Tibial nerve (tissue), 4 donors: ENCODE measurements around the gene NDEL1. TPM values are rescaled to one million over a fixed set of nuclear protein-coding genes. Genes with fewer than 3 reads are reported as not detected.

ENCODE experiments used
- DNase-seq, 2 donors: peaks; one replicate each; pipeline ENCODE4 v3.0.0-alpha.2; 2019; ENCODE audit warnings: low spot score in 2 of 2
- H3K27ac ChIP-seq, 4 donors: fragments of 200-600 bp; sonication (generic) in 3 of 4; one replicate each; pipeline ENCODE4 v1.5.1; 2017 to 2019; ENCODE audit warnings: mild to moderate bottlenecking in 1 of 4
- H3K27me3 ChIP-seq, 2 donors: fragments of 200-600 bp; sonication (generic) in 1 of 2; one replicate each; pipeline versions ENCODE4 v1.5.1 to v1.6.0; 2017 to 2019
- H3K36me3 ChIP-seq, 3 donors: fragments of 200-600 bp; sonication (generic); one replicate each; pipeline ENCODE4 v1.5.1; 2018 to 2019
- H3K4me1 ChIP-seq, 4 donors: fragments of 200-600 bp; sonication (generic) in 3 of 4; one replicate each; pipeline ENCODE4 v1.5.1; 2017 to 2019
- H3K4me3 ChIP-seq, 4 donors: fragments of 200-600 bp; sonication (generic) in 3 of 4; one replicate each; pipeline ENCODE4 v1.5.1; 2017 to 2019; ENCODE audit warnings: mild to moderate bottlenecking in 1 of 4, moderate library complexity in 1 of 4
- H3K9me3 ChIP-seq, 4 donors: fragments of 200-600 bp; sonication (generic) in 3 of 4; one replicate each; pipeline ENCODE4 v1.5.1; 2017 to 2019
- EP300 ChIP-seq, 2 donors: sonication (generic); formaldehyde crosslinking; IDR thresholded peaks; one replicate each; pipeline ENCODE4 v1.6.1; 2017; ENCODE audit warnings: antibody characterized with exemption in 2 of 2, mild to moderate bottlenecking in 1 of 2
- POLR2A ChIP-seq, 2 donors: fragments of 450-650 bp; IDR thresholded peaks; one replicate each; pipeline ENCODE4 v1.6.1; 2017; ENCODE audit warnings: antibody characterized with exemption in 2 of 2, mild to moderate bottlenecking in 2 of 2, moderate library complexity in 2 of 2
- WGBS, 2 donors: methylation state at CpG; one replicate each; pipeline ENCODE4 v1.1.5; 2018; 5-methylcytosine and 5-hydroxymethylcytosine counted together
- total RNA-seq, 4 donors: library from RNA; depleted of rRNA; stranded (reverse); fragments of >200 nt; gene quantifications; one replicate each; pipeline ENCODE4 v1.1.0, GENCODE V29; 2016
- TF ChIP-seq, protein P1 (sequence below), 5 experiments: fragments of 200-600 bp in 3 of 5; fragments of 450-650 bp in 2 of 5; sonication (generic) in 3 of 5; IDR thresholded peaks; one replicate each; pipeline ENCODE4 v1.5.1; 2016 to 2019; ENCODE audit warnings: antibody characterized with exemption in 5 of 5, mild to moderate bottlenecking in 3 of 5, moderate library complexity in 2 of 5

NDEL1 gene
- total RNA-seq, 4 donors from 2014 or later: 63.6 to 102 (median 84.1) TPM

DNA sequence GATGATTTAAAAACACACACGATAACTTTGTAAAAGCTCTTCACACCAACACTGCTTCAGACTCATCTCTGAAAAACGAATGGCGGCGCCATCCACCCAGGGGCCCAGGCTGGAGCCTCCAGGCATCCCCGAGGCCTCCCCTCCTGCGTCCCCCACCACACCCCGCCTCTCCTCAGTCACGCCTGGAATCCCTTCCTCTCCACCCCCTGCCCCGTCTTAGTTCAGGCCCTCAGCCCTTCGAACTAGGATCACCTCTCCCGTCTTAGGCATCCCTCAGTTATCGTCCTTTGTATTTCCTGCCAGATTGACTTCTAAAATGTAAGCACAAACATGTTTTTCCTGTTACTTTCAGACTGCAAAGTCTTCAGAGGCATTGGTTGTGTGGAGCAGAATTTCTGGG lies 58.3 kb downstream of the NDEL1 start:
- H3K4me3 ChIP-seq: no peak overlapping the region
- peaks cover 0 to 6% (median 0%) of the 10 kb centered on the region in 4 donors for H3K4me1 ChIP-seq
- H3K27ac ChIP-seq: no peak overlapping the region
- peaks cover 0 to 65% (median 0%) of the 10 kb centered on the region in 3 donors for H3K36me3 ChIP-seq
- no peaks in the 10 kb centered on the region for H3K9me3 ChIP-seq
- no peak for DNase-seq
- 77 to 87% methylated on average over 12 of the region's 12 CpGs for WGBS, 2 donors
- no peak for TF ChIP-seq POLR2A (IDR thresholded peaks at IDR 0.05)
- TF ChIP-seq, protein P1, sequence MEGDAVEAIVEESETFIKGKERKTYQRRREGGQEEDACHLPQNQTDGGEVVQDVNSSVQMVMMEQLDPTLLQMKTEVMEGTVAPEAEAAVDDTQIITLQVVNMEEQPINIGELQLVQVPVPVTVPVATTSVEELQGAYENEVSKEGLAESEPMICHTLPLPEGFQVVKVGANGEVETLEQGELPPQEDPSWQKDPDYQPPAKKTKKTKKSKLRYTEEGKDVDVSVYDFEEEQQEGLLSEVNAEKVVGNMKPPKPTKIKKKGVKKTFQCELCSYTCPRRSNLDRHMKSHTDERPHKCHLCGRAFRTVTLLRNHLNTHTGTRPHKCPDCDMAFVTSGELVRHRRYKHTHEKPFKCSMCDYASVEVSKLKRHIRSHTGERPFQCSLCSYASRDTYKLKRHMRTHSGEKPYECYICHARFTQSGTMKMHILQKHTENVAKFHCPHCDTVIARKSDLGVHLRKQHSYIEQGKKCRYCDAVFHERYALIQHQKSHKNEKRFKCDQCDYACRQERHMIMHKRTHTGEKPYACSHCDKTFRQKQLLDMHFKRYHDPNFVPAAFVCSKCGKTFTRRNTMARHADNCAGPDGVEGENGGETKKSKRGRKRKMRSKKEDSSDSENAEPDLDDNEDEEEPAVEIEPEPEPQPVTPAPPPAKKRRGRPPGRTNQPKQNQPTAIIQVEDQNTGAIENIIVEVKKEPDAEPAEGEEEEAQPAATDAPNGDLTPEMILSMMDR (IDR thresholded peaks at IDR 0.05): no peak
- no peak for TF ChIP-seq EP300 (IDR thresholded peaks at IDR 0.05)
- H3K27me3 ChIP-seq: no peaks in the 10 kb centered on the region

DNA sequence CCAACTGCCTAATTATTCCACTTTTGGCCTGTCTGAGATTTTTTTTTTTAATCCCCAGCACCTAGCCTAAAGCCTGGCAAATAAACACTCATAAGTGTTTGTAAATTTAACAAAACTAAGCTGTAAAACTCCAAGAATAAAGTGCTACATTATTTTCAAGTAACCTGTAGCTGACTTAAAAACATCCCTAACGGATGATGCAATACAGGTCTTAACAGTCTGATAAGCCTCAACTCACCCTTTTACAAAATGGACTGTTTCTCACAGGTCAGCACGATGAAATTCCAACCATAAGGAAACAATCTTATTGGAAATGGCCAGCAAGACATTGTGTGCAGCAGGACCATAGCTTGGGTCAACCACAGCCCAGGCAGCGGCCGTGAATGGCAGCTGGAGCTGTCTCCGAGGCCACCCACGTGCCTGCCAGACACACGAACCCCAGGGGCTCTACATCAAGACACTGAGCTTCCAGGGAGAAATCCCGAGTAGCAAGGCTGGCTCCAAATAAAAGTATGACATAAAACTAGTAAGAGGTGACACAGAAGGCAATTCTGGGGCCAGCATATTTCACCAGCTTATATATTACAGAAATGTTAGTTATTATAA lies 58.9 kb downstream of the NDEL1 start:
- no peak overlapping the region for H3K4me3 ChIP-seq
- peaks cover 0 to 6% (median 0%) of the 10 kb centered on the region in 4 donors for H3K4me1 ChIP-seq
- no peaks in the 10 kb centered on the region for H3K27me3 ChIP-seq
- 69 to 89% methylated on average over 8 of the region's 8 CpGs for WGBS, 2 donors
- DNase-seq: no peak
- TF ChIP-seq, protein P1 (IDR thresholded peaks at IDR 0.05): no peak
- no peak for TF ChIP-seq EP300 (IDR thresholded peaks at IDR 0.05)
- no peak for TF ChIP-seq POLR2A (IDR thresholded peaks at IDR 0.05)
- H3K9me3 ChIP-seq: no peaks in the 10 kb centered on the region
- H3K27ac ChIP-seq: no peak overlapping the region
- peaks cover 0 to 68% (median 0%) of the 10 kb centered on the region in 3 donors for H3K36me3 ChIP-seq

DNA sequence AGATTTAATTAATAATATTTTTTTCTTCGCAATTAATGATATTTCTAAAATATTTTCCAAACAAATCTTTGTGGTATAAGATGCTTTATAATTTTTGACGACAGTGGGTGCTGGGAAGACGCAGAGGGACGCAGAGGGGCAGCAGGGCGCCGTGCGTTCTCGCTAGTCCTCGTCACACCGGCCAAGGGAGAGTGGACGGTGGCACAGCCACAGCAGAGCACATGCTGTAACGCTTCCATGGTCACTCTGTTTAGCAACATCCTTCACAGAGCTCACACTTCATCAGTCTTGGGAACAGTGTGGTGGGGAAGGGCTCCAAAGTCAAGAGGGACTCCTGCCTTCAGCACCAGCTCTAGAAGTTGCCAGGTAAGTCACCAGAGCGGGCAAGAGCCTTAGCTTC lies 60.4 kb downstream of the NDEL1 start:
- H3K27me3 ChIP-seq: no peaks in the 10 kb centered on the region
- 86 to 89% methylated on average over 13 of the region's 13 CpGs for WGBS, 2 donors
- no peak overlapping the region for H3K4me3 ChIP-seq
- no peaks in the 10 kb centered on the region for H3K4me1 ChIP-seq
- H3K27ac ChIP-seq: peak overlapping the region in 1 of 4 donors; percentile 8
- peaks cover 0 to 69% (median 0%) of the 10 kb centered on the region in 3 donors for H3K36me3 ChIP-seq
- H3K9me3 ChIP-seq: no peaks in the 10 kb centered on the region
- no peak for DNase-seq
- TF ChIP-seq, protein P1 (IDR thresholded peaks at IDR 0.05): no peak
- TF ChIP-seq POLR2A (IDR thresholded peaks at IDR 0.05): no peak
- TF ChIP-seq EP300 (IDR thresholded peaks at IDR 0.05): no peak

DNA sequence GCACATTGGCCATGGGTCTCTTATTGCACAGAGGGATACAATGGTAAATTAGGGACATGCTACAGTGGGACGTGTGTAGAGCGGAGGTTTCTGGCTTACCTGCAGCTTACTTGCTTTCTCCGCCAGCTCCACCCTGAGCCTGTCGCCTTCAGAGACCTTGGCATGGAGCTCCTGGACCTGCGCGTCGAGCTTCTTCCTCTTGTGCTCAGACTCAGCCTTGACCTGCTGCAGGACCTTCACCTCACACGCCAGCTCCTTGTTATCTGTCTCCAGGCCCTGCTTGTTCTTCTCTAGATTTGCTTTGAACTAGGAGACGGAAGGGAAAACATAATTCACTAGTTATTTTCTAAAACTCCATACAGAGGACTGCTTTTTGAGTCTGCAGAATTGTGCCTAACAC lies 63.5 kb downstream of the NDEL1 start:
- Histone ChIP-seq H3K27me3 (no peaks in the 10 kb centered on the region), H3K27ac (no peak overlapping the region), H3K4me3 (no peak overlapping the region), H3K9me3 (no peaks in the 10 kb centered on the region), H3K36me3 (peaks cover 0 to 45% (median 0%) of the 10 kb centered on the region in 3 donors), H3K4me1 (peaks cover 0 to 18% (median 0%) of the 10 kb centered on the region in 4 donors)
- DNase-seq: no peak
- WGBS, 2 donors: 94 to 95% methylated on average over 9 of the region's 9 CpGs
- TF ChIP-seq POLR2A (IDR thresholded peaks at IDR 0.05): no peak
- TF ChIP-seq, protein P1 (IDR thresholded peaks at IDR 0.05): no peak
- TF ChIP-seq EP300 (IDR thresholded peaks at IDR 0.05): no peak

DNA sequence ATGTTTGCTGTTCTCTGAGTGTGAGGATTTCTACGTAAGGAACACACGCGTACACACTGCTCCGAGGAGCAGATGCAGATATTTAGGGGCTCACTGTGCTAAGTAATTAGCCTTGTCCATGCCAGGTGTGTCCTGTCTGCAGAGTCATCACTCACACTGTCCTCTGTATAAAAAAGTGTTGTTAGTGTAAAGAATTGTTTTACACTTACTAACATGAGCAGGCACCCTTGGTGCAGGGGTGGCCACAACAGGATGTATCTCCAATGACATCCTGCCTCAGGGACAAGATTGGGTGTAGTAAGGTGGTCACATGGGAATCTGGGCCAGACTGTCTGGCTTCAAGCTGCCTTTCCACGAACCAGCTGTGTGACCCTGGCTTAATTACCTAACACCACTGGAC lies 63.9 kb downstream of the NDEL1 start:
- WGBS, 2 donors: 86 to 96% methylated on average over 5 of the region's 5 CpGs
- Histone ChIP-seq H3K27ac (no peak overlapping the region), H3K4me1 (peaks cover 0 to 18% (median 0%) of the 10 kb centered on the region in 4 donors), H3K9me3 (no peaks in the 10 kb centered on the region), H3K4me3 (no peak overlapping the region), H3K36me3 (peaks cover 0 to 46% (median 0%) of the 10 kb centered on the region in 3 donors), H3K27me3 (no peaks in the 10 kb centered on the region)
- no peak for TF ChIP-seq POLR2A (IDR thresholded peaks at IDR 0.05)
- DNase-seq: no peak
